ENCODE measurements around the gene HSD3B7.
A peak's percentile ranks its signal among the peaks of the same experiment; 100 is the strongest.
"Not testable (repeated sequence)": the region's sequence is repeated elsewhere in the genome, so short reads cannot be mapped to it uniquely, and the experiment has no call there.

Gene HSD3B7
- 0.77 to 1.4 reads per million in 2 donors for total RNA-seq

DNA sequence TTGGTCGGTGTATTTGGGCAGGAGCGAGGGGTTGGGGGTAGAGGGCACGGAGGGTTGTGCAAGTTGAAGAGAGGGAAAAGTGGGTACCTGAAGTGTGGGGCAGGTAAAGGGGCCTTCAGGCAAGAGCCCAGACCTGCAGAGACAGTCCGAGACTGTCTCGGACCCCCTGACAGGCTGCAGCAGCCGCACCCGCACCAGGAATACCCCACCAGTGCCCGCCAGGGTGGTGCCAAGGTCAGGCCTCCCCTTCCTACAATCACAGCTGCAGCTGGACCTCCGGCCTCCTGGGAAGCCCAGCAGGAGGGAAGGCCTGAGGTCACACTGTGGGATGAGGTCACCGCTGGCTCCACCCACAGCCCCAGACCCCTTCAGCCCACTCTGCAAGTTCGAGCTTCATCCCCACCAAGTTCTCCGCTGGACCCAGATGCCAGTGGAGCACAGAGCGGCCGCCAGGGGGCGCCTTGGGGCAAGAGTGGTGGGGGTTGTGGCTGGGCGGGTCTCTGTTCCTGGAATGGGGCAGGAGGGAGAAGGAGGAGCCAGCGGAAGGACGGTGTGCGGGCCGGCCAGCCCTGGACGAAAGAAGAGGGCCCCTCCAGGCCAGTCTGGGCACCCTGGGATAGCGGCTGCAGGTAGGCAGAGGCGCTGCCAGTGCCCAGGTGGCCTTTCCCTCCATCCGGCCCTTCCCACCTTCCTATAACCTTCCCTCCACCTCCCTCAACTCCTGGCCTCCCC lies at the start of gene HSD3B7:
TSS of gene HSD3B7 (plus strand) at position 539 of the 732 bp plus-strand sequence. CDS start 452 bp downstream, outside the sequence.
- DNase-seq = peak; percentile 60

DNA sequence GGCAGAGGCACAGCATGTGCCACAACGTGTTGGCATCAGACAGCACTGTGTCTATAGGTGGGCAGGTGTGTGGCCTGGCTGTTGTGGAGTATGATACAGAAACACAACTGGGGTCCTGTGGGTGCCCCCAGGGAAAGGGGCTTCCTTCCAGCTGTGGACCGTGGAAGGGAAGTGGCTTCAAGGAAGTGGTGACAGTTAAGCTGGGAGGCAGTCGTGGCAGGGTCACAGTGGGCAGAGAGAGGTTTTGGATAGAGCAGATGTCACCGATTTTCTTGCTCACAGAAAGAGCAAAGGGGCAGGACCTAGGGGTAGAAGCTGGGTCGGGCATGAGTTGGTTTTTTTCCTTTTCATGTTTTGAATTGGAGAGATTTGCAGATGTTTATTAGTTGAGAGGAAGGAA lies 47.3 kb upstream of the HSD3B7 start:
- no peak for DNase-seq

DNA sequence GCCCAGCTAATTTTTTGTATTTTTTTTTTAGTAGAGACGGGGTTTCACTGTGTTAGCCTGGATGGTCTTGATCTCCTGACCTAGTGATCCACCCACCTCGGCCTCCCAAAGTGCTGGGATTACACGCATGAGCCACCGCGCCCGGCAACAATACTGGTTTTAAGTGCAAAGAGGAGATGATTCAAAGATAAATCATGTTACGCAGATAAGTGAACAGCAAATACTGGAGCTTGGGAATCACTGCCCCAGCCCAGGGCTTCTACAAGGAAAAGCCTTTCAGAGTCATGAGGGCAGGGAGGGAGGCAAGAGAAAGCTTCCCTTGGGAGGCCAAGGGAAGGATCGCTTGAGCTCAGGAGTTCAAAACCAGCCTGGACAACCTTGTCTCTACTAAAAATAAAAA lies 45.4 kb upstream of the HSD3B7 start:
- DNase-seq = not testable (repeated sequence)

DNA sequence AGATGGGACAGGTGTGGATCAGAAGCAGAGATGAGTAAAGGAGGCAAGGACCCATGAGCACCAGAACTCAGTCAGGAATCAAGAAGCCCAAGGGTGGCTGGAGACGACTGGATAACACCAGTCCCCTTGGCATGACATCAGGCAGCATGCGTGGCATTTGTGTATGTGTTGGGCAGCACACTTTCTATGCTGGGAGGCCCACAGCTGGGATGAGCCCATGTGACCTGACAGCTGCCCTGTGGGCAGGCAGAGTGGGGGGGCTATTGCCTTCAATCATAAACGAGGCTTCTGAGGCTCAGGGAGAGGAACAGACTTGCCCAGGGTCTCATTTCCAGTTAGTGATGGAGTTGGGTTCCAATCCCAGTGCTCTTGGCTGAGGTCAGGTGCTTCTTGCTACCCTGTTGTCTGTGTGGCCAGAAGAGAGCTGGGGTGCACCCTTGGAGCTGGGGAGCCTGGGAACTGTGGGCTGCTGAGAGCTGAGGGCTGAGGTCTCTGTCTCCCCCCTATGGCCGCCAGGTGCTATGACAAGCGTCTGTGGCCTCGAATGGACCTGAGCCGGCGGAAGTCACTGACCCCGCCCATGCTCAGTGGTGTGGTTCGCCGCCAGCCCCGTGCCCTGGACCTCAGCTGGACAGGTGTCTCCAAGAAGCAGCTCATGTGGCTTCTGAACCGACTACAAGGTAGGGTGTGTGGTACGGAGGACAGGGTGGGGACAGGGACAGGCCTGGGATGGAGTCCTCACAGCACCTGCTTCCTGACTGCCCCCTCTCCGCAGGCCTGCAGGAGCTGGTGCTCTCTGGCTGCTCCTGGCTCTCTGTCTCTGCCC lies 43.2 kb upstream of the HSD3B7 start:
- DNase-seq = no peak

DNA sequence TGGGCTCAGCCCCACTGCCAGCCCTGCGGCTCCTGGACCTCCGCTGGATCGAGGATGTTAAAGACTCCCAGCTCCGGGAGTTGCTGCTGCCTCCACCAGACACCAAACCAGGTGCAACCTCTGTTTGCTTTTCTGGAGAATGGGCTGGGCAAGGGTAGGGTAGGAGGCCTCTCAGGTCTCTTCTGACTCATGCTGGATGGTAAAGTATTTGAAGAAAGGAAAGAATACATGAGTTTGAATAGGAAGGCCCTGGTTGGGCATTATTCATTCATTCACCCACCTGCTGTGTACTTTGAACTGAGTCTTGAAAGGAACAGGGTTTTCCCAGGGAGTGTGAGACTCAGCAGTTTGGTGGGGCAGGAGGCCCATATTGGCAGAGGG lies 42.6 kb upstream of the HSD3B7 start:
- DNase-seq = no peak

DNA sequence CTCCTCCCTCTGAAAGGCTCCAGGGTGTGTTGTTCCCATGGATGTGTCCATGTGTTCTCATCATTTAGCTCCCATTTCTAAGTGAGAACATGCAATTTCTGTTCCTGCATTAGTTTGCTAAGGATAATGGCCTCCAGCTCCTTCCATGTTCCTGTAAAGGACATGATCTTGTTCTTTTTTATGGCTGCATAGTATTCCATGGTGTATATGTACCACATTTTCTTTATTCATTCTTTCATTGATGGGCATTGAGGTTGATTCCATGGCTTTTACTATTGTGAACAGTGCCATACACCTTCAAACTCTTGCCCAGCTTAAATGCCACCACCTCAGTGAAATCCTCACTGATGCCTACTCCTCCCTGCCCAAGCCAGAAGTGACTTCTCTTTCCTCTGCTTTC lies 40.7 kb upstream of the HSD3B7 start:
- no peak for DNase-seq

DNA sequence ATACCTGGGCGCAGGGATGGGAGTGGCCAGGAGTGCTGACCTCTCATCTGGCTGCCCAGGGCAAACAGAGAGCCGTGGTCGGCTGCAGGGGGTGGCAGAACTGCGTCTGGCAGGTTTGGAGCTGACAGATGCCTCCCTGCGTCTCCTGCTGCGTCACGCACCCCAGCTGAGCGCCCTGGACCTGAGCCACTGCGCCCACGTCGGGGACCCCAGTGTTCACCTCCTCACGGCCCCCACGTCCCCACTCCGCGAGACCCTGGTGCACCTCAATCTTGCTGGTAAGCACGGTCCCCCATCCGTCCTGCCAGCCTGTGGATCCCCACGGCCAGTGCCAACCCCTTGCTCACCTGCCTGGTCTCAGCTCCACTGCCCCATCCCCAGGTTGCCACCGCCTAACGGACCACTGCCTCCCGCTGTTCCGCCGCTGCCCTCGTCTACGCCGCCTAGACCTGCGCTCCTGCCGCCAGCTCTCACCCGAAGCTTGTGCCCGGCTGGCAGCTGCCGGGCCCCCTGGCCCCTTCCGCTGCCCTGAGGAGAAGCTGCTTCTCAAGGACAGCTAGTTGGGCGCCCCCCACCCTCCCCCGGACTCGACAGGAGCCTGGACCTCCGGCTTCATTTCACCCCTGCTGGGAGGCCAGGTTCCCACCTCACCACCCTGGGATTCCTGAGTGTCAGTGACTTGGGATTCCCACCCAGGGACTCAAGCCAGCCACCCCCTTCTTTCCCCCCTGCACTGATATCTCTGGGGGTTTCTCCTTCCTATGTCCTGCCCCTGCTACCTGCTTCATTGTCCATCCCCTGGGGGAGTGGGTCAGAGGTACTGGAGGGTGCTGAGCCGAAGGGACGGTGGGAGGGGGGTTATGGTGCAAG lies 38.1 kb upstream of the HSD3B7 start:
- no peak for DNase-seq

DNA sequence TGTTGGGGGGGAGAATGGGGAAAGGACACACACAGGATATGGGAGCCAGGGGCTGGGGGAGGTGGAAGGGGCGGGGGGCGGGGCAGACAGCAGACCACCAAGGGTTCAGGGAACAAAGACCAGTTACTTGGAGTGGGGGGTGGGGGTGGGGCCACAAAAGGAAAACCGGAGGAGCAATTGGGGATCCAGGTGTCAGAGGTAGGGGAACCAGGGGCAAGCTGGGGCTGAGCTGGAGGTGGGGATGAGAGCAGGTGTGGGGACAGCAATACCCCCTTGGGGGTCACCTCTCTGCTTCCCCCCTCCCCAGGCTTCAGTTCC lies 37.5 kb upstream of the HSD3B7 start:
- no peak for DNase-seq

DNA sequence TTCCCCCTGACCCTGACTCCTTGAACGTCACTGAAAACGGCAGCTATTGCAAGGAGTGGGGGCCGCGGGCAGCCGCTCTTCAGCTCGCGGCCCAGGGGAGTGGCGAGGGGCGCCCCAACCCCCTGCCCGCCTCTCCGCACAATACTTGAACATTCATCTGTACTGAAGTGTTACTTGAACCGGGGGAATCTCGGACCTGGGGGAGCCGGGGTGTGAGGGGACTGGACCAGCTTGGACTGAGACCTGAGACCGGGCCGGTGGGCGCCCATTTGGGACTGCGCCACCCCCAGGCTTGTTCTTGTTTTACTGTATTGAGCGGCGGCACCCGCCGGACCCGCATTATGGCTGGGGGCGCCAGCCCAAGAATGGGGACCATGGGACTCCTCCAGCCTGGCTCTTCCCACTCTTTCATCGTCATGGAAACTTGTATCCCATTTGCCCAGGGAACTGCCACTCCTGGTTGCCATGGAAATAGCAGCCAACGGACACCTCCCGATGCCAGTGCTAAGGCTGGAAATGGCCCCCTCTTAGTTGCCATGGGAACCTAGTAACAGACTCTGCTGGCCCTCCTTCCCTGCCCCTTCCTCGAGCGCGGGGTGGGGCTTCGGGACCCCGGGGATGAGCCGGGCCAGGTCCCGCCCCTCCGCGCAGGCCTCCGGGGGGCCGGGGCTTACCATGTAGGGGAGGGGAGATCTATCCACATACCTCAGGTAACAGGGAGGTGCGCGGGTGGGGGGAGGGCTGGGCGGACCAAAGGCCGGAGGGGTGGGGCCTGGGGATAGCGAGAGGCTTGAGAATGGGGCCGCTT lies 36.9 kb upstream of the HSD3B7 start:
- DNase-seq = no peak

DNA sequence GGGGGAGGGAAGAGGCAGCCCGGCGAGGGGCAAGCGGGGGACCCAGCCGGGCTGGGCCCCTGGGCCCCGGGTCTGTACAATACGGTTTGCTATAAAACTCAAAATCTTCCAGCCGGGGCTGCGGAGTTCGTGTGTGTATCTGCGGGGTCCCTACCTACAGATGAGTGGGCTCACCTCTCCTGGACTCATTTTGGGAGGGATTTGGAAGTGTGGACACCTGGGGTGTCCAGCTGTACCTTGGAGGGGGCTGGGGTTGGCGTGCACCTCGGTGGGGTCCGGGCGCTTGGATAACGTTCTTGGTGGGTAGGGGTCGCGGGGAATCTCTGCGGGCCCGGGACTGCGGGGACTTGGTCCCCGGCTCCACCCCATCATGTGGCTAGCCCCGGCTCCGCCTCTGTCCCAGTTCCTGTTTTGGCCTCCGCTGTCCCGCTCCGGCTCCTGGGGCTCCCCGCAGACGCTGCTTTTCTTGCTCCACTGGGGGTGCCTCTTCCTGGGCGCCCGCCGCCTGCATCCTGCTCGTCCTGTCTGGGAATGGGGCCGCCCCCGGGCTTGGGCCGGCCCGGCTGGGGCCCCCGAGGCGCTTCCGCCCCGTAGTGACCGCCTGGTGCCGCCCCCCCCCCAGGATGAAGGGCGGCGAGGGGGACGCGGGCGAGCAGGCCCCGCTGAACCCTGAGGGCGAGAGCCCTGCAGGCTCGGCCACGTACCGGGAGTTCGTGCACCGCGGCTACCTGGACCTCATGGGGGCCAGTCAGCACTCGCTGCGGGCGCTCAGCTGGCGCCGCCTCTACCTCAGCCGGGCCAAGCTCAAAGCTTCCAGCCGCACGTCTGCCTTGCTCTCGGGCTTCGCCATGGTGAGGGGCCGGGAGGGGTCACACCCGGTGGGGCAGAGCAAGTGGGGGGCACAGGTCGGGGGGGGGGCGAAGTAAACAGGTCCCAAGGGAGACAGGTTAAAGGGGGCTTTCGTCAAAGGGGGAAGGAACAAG lies 36.0 kb upstream of the HSD3B7 start, which contains the start of gene ORAI3:
TSS of gene ORAI3 (plus strand) at position 402 of the 983 bp plus-strand sequence. CDS start at position 624, 222 bp downstream.
- no peak for DNase-seq

DNA sequence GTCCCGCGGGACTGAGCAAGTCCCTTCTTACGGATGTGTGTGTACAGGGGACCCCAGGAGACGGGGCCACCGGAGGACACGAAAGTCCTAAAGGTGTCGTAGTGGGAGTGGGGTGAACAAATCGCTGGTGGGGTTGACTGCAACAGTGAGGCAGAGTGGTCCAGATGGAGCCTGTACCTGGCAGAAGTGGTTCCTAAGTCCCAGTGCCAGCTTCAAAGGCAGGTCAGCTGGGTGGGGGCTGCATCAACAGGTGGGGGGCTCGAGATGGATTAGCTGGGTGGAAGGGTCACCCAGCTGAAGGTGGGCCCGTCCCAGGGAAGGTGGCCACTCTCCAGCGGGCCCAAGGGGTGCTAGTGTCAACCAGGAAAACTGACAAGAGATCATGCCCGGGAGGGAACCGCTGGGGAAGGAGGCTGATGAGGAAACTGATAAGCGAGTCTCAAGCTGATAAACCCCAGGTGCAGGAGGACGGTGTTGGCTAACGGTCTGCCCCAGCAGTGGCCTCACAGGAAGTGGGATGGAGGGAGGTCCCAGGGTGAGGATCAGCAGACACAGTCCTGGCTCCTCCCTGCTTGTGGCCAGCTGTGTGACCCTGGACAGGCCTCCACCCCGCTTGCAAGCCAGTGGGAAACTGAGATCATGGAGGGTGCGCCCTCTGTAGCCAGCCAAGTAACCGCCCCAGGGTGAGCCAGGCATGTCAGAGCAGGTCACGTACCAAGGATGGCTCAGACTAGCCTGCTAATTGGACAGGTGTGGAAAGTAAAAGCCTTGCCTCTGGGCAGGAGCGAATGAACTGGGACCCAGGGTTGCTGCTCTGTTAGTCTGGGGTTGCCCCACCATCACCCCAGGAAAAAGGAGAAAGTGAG lies 35.1 kb upstream of the HSD3B7 start:
- no peak for DNase-seq

DNA sequence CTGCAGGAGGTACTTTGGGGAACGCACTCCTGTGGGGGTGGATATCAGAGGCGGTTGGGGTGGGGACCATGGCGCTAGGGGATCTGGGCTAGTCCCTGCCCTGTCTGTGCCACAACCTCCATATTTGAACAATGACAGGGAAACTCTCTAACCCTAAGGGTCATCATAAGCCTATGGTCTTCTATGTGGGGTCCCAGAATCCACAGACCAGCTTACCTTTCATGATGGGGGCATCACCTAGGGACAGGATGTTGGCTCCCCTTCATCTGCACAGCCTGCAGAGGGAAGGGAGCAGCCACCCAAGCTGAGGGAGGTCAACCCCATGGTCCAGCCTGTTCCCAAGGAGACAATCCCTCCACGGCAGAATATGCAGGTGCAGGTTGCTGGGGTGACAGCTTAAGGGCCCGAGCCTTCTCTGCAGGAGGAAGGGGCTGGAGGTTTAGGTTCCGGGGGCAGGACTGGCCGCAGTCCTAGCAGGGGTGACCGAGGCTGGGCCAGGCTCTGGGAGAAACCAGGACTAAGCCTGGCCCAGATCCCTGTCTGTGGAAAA lies 34.4 kb upstream of the HSD3B7 start:
- no peak for DNase-seq

DNA sequence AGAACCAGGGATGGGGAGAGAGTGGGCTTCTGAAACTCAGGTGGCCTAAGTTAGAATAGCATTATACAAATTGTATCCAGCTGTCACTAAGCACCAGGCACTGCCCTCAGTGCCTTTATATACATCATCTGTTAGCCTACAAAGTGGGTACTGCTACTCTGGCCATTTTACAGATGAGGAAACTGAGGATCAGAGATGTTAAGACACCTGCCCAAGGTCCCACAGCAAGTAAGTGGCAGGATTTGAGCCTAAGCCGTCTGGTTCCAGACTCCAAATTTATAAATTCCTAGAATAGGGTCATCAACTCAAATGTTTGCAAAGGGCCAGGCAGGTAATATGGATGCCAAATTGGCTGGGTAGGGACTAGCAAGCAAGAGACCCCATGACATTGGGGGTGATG lies 33.8 kb upstream of the HSD3B7 start:
- DNase-seq = no peak

DNA sequence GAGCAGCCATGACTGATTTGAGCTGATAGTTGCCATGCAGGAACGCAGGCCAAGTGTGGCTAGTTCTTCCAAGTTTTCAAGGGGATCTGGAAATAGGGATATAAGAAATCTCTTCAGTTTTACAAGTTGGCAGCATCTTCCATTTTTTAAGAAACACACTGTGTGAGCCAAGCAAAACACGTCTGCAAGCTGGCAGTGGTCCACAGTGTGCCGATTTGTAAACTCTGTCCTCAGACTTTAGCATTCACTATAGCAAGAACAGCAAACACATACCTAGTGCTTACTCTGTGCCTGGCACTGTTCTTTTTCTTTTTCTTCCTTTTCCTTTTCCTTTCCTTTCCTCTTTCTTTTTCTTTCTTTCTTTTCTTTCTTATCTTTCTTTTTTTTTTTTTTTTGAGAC lies 33.3 kb upstream of the HSD3B7 start:
- no peak for DNase-seq

DNA sequence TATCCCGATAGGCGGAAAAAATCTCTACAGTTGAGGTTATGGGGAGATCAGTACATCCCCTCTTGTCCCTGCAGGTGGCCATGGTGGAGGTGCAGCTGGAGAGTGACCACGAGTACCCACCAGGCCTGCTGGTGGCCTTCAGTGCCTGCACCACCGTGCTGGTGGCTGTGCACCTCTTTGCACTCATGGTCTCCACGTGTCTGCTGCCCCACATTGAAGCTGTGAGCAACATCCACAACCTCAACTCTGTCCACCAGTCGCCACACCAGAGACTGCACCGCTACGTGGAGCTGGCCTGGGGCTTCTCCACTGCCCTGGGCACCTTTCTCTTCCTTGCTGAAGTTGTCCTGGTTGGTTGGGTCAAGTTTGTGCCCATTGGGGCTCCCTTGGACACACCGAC lies 31.9 kb upstream of the HSD3B7 start:
- no peak for DNase-seq

DNA sequence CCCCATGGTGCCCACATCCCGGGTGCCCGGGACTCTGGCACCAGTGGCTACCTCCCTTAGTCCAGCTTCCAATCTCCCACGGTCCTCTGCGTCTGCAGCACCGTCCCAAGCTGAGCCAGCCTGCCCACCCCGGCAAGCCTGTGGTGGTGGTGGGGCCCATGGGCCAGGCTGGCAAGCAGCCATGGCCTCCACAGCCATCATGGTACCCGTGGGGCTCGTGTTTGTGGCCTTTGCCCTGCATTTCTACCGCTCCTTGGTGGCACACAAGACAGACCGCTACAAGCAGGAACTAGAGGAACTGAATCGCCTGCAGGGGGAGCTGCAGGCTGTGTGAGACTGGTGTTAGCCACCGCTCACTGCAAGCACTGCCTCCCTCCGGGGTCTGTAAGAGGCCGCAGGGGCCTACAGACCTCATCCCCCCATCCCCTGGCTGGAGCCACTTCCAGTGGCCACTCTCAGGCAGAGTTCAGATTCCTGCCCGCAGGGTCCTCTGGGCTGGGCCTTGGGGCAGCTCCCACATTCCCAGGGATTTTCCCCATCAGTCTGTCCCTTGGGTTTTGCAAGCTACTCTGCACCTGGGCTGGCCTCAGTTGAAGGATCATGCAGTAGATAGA lies 31.4 kb upstream of the HSD3B7 start:
- DNase-seq = no peak

DNA sequence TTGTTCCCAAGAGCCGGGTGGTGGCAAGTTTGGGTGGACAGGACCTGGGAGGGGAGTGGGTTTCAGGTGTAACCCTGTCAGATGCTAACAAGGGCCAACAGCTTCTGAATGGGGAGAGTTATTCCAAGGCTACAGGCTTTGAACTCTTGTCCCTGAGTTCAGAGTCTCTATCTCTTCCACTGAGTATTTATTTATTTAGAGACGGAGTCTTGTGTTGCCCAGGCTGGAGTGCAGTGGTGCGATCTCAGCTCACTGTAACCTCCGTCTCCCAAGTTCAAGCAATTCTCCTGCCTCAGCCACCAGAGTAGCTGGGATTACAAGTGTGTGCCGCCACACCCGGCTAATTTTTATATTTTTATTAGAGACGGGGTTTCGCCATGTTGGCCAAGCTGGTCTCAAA lies 30.0 kb upstream of the HSD3B7 start:
- no peak for DNase-seq

DNA sequence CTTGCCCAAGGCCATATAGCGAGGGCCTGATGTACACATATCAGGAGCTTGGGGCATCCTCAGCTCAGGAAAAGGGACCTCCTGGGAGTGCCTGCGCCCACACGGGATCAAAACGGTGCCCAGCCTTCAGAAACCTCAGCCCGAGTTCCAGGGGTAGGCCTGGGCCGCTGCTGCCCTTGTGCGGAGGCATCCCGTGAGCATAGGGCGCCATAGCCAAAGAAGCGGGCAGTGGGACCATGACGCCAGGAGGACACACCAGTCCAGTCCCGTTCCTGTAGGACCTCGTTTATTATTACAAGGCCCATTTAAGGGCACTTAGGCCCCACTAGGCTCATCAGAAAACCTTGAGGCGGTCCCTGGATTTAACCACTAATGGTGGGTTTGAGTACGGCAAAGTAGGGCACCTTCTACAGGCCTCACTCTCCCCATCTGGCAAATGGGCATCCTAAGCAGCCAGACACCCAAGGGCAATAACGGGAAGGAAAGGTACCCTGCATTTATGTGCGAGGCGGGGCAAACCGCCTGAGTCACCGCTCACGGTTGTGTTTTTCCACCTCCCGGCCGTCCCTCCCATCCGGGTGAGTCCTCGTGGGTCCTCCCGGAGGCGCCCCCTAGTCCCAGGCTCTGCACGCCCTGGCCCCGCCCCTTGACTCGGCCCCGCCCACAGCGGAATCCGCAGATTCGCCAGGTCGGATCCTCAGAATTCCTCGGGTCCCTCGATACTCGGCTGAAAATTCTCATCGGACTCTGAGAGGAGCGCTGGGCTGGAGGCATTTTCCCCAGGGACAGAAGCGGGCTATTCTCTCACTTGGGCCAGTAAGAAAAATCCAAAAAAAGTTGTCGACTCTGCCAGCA lies 28.2 kb upstream of the HSD3B7 start:
- DNase-seq = peak; percentile 62
